T follicular helper cell (primary cell): ENCODE results near the gene SENP7.
"Not testable (repeated sequence)": the region's sequence is repeated elsewhere in the genome, so short reads cannot be mapped to it uniquely, and the experiment has no call there.

Experiments used
- DNase-seq: peaks from one replicate; pipeline ENCODE4 v3.0.0-alpha.2; 2020; ENCODE audit warnings: low read depth

The SENP7 gene

GRCh38 chr3:101521211-101521701 lies 8.2 kb upstream of the SENP7 start:
- DNase-seq = no peak

GRCh38 chr3:101519685-101520365 lies 6.8 kb upstream of the SENP7 start:
- DNase-seq = no peak

- peak; percentile 40 for DNase-seq
Measured at GRCh38 chr3:101518421-101518871, 5.4 kb upstream of the SENP7 start.

GRCh38 chr3:101513419-101513986 lies 491 bp upstream of the SENP7 start:
- no peak for DNase-seq

- no peak for DNase-seq
Measured at GRCh38 chr3:101512396-101512645, 691 bp downstream of the SENP7 start.

GRCh38 chr3:101509811-101510210 lies 3.2 kb downstream of the SENP7 start:
- DNase-seq = no peak

GRCh38 chr3:101509281-101509680 lies 3.7 kb downstream of the SENP7 start:
- DNase-seq = no peak

- no peak for DNase-seq
Measured at GRCh38 chr3:101501783-101502182, 11.2 kb downstream of the SENP7 start.

GRCh38 chr3:101500208-101500607 lies 12.8 kb downstream of the SENP7 start:
- no peak for DNase-seq

- DNase-seq = no peak
Measured at GRCh38 chr3:101497803-101498202, 15.2 kb downstream of the SENP7 start.

- no peak for DNase-seq
Measured at GRCh38 chr3:101495552-101495951, 17.5 kb downstream of the SENP7 start.

GRCh38 chr3:101484805-101485620 lies 28.0 kb downstream of the SENP7 start:
- DNase-seq = no peak

- DNase-seq = no peak
Measured at GRCh38 chr3:101478980-101479379, 34.0 kb downstream of the SENP7 start.

- DNase-seq = not testable (repeated sequence)
Measured at GRCh38 chr3:101474841-101475552, 38.0 kb downstream of the SENP7 start.

GRCh38 chr3:101468676-101469075 lies 44.3 kb downstream of the SENP7 start:
- not testable (repeated sequence) for DNase-seq

- not testable (repeated sequence) for DNase-seq
Measured at GRCh38 chr3:101467310-101467663, 45.7 kb downstream of the SENP7 start.

- no peak for DNase-seq
Measured at GRCh38 chr3:101466465-101467309, 46.3 kb downstream of the SENP7 start.

GRCh38 chr3:101464235-101464634 lies 48.8 kb downstream of the SENP7 start:
- DNase-seq = no peak

- DNase-seq = no peak
Measured at GRCh38 chr3:101461451-101461850, 51.6 kb downstream of the SENP7 start.

GRCh38 chr3:101458387-101458786 lies 54.6 kb downstream of the SENP7 start:
- no peak for DNase-seq

- no peak for DNase-seq
Measured at GRCh38 chr3:101454629-101455028, 58.4 kb downstream of the SENP7 start.

- DNase-seq = no peak
Measured at GRCh38 chr3:101453961-101454360, 59.1 kb downstream of the SENP7 start.
